Effector CD4-positive, alpha-beta T cell (primary cell): ENCODE results near the gene LHX8.
"Not testable (repeated sequence)": the region's sequence is repeated elsewhere in the genome, so short reads cannot be mapped to it uniquely, and the experiment has no call there.

Experiments
- DNase-seq: peaks from one replicate; pipeline ENCODE4 v3.0.0-alpha.2; 2020

LHX8 gene

DNA sequence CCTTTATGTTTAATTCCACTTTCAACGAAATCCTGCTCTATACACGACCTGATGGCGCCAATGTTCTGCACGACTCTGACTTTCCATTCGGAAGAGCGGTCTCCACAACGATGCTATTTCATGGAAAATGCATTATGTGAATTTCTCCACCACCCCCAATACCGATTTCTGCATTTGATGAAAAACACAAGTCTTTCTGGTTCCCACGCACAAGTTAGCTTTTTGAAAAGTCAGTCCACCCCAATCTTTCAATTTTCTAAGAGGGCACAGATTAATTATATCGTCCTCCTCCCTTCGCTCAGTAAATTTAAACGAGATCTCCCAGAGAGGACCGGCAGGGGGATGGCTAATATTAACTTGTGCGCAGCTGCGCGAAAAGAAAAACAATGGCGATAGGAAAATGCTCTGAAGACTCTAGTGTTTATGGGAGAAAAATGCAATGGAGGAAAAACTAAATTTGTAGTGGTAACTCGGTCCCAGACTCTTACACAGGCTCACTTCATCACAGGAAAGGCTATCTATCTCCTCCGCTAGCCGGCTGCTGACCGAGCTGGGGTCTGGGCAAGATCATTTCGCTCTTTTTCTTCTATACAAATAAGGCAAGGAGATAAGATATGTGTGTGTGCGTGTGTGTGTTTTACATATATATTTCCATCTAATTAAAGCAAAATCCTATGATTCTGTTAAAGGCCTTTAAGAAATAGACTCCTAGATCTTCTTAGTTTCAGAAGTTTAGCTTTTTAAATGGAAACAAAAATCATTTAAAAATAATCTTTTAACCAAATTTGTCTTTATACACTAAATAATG is 1.2 kb upstream of the LHX8 start:
- no peak for DNase-seq

- no peak for DNase-seq
Observed at GRCh38 chr1:75134647-75135572, 722 bp downstream of the LHX8 start.

DNA sequence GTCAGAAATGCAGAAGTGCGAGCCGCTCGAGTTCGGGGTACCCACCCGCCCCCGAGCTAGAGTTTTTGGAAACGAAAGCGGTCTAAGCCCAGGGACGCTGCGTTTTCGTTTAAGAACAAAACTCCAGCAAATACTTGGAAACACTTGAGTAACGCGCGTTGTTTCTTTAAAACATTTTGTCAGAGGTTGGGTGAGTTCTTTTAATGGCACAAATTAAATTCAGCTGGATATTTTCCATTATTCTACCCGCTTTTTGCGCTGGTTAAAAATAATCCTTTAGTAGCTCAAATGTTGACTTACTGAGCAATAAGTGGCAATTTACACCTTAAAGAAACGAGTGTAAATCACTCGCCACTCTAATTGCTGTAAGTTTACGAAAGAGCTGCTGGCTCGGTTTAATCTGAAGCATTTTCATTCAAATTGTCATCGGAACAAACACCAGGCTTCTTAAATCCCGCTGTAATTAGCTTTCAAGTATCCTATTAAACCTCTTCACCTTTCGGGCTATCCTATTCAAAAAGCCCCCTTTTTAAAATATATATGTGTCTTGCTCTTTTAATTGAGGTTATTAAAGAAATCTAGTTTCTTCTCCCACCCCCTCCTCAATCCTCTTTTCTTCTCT is 1.5 kb downstream of the LHX8 start:
- DNase-seq, result no peak

- no peak for DNase-seq
Observed at GRCh38 chr1:75136195-75136815, 2.1 kb downstream of the LHX8 start.

GRCh38 chr1:75136921-75137641 is 2.9 kb downstream of the LHX8 start:
- DNase-seq, result no peak

DNA sequence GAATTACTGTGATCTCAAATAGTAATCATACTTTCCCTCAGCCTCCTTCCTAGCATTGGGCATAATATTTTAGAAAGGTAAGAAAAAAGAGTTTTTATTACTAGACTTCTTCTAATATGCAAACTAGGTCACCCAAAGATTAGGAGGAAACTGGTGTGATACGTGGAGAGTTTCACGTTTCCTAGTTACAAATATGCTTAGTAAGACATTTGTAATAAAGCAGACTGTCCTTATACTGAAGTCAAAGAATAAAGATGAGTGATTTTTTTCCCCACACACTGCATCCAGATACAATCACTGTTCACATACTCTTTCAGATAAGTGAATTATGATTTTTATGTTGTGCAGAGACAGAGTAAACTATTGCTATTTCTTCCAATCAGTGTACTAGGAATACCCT is 17.9 kb downstream of the LHX8 start:
- no peak for DNase-seq

DNA sequence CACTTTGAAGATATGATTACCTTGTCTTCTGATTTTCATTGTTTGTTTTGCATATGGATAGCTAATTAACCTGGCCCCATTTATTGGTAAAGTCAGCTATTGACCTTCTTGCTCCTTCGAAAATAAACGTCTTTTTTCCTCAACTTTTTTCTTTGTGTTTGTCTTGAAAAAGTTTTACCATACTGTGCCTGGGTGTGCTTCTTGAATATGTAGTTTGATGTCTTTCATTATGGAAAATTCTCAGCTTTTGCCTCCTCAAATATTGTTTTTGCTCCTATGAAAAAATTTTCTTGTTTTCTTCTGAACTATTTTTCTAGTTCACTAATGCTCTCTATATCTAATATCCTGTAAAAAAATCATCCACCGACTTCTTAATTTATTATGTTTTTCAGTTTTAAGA is 25.0 kb downstream of the LHX8 start:
- DNase-seq, result no peak

DNA sequence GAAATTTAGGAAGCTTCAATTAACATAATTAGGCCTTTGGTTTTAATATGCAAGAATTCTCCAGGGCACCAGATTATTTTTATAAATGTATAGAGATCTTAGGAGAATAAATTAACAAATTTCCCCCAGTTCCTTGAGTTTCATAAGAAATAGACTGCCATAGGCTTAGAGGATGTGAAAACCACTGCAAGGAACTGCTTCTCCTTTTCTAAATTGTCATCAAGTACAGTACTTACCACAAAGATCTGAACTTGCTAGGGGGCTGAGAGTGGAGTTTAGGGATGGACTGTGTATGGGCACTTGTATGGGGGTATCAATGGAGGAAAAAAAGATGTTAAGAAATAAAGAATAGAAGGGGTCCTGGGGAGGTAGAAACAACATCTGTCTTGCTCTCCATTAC is 31.1 kb downstream of the LHX8 start:
- no peak for DNase-seq

DNA sequence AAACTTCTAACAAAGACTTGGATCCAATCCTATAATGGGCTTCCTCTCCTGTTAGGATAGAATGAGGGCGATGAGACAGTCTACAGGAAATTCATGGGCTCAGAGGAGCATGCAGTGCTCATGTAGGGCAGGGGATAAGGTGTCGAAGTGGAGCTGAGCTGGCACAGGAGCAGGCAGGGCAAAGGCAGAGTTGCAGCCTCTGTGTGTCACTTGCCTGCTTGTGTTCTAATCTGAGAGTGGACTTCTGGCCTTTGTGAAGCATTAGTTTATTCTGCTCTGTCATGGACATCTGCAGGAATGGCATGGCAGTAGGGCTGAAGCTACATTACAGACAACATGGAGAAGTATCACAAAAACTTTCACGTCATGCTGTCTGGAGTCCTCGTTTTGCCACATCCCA is 32.6 kb downstream of the LHX8 start:
- no peak for DNase-seq

- DNase-seq, result no peak
Observed at GRCh38 chr1:75170011-75170410, 35.8 kb downstream of the LHX8 start.

DNA sequence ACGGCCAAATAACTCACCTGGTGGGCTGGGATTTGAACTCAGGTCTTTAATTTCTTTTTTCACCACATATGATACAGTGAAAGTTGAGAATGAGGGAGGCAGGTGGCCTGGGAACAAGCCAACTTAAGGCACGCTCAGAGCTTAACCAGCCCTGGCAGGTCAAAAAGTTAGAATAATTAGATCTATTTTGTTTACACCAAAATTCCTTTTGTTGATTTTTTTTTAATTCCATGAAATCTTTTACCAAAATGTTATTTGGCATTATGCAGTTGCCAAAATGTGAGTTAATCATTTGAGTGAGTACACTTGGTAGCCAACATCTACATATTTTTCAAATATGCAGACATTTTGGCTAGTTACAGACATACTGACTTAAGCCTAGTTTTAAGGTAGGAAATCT is 36.8 kb downstream of the LHX8 start:
- DNase-seq, result no peak

- DNase-seq, result no peak
Observed at GRCh38 chr1:75171876-75172275, 37.7 kb downstream of the LHX8 start.

DNA sequence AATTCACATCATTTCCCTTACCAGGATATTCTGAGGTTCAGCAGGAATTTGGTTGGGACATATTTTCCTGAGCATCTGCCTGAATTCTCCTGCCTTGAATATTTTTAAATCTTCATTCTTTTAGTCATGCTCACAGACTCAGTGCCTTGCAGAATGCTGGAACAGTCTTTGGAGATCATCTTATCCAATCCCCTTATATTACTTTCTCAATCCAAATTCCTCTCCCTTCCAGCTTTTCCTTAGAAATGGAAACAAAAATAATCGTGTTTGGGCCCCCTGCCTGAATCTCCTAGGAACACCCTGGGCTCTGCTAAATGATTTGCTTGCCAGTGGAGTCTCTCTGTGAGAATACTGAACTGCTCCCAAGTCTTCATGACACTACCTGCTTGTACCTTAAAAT is 38.4 kb downstream of the LHX8 start:
- no peak for DNase-seq

DNA sequence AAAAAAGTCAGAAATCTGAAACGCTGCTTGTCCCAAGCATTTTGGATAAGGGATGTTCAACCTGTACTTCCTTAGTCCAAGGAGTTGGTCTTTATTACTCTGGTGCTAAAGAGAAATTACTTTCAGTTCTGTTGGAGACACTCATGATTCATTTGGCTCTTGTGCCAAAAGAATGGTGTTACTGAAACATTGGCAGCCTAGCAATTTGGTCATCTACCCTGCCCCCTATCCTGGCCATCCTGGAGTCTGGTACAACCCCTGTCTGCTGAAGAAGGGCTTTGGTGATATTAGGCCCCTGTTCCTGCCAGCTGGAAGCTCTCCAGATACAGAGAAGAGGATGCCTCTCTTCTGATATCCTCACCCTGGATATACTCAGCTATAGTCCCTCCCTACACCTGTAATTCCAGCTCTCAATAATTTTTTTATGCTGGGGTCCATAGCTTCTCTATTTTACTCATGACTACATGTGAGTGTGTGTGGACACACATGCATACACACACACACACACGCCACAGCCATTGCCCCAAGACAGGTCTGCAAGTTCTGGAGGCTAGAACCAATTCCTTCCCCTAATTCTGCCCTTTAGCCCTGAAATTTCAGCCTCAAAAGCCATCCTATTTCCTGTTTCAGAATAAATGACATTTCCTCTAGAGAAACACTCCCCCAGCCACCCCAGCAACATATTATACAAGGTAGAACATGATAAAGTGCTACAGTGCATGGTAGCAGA is 40.0 kb downstream of the LHX8 start:
- DNase-seq, result no peak

- not testable (repeated sequence) for DNase-seq
Observed at GRCh38 chr1:75181214-75181955, 47.2 kb downstream of the LHX8 start.

DNA sequence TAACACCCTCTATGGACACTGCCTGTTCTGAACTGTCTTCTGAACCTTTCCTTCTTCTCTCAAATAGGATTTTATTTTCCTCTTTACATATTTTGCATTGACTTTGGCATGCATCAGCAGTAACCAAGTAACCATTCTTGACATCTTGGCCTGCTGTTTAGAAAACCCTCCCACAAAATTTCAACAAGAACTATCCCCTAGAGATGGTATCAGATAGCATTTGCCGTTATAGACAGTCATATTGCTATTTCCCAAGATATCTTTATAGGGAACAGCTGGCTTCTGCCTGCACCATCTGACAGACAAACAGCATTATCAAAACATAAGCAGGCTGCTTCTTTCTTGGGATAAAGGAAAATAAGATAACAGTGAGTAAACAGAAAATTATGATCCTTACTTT is 54.7 kb downstream of the LHX8 start:
- no peak for DNase-seq

DNA sequence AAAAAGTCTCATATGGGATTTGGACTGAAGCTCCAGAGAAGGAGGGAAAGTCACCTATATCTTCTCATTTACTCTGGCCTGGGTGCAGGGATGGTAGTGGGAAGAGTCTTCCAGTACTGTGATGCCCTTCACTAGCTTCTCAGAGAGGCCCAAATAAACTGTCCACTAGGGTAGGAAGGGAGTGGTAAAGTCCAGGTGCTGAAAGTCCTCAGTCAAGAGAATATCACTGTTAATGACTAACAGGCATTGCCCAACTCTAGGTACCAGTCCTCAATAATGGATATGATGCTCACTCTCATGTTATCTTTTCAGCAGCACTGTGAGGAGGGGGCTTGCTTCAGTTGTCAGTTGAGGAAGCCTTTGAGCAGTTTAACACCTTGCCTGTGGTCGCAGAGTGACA is 64.0 kb downstream of the LHX8 start:
- no peak for DNase-seq

GRCh38 chr1:75198761-75199160 is 64.6 kb downstream of the LHX8 start:
- no peak for DNase-seq

- no peak for DNase-seq
Observed at GRCh38 chr1:75202751-75203150, 68.6 kb downstream of the LHX8 start.

GRCh38 chr1:75203415-75204277 is 69.5 kb downstream of the LHX8 start:
- DNase-seq, result no peak
